DMS53 treated with DMSO at 0.1 percent for 48 hours (cell line): ENCODE measurements around the gene CCDC102A.
A peak's percentile ranks its signal among the peaks of the same experiment; 100 is the strongest.
"Not testable (repeated sequence)": the region's sequence is repeated elsewhere in the genome, so short reads cannot be mapped to it uniquely, and the experiment has no call there.

Source experiments
- DNase-seq: peaks from one replicate; lab custom pipeline; 2025; ENCODE audit not compliant: unreplicated experiment; lab: John Stamatoyannopoulos, UW

CCDC102A gene

DNA sequence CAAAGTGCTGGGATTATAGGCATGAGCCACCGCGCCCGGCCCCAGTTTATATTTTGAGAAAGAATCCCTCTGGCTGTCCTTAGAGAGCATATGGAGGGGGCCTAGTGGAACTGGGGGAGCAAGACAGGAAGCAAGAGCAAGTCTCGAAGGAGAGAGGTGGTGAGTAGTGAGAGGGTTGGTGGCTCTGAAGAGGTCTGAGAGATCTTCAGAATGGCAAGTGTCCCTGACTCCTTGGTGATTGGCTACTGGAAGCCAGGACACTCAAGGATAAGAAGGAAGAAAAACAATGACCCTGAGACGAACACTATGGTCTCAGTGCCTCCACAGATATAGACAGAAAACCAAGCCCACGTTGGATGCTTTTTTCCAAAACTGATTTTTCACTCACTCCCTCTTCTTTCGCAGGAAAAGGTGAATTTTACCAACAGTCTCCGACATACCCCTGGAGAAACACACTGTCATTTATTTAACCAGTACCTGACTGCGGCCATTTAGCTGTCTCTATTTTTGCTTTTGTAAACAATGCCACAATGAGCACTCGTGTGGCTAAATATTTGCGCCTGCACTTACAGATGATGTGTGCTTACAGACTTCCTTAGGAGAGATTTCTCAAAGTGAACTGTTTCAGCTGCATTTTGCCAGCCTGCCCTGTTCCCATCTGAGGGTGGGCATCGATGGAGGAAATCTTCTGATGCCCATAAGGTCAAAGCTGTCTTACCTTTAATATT, 34.2 kb downstream of the CCDC102A start:
- peak; percentile 76 for DNase-seq

DNA sequence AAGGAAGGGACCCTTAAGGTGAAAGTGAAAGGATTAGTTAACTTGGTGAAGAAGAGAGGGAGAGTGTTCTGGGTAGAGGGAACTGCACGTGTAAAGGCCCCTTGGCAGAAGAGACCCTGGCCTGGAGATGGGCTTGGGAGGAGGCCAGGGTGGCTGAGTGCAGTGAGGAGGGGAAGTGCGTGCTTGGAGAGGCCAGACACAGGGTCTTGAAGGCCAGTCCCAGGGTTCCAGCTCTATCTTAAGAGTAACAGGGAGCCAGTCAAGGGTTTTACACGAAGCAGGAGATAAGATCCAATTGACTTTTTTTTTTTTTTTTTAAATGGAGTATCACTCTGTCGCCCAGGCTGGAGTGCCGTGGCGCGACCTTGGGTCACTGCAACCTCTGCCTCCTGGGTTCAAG, 34.9 kb downstream of the CCDC102A start:
- DNase-seq = no peak

DNA sequence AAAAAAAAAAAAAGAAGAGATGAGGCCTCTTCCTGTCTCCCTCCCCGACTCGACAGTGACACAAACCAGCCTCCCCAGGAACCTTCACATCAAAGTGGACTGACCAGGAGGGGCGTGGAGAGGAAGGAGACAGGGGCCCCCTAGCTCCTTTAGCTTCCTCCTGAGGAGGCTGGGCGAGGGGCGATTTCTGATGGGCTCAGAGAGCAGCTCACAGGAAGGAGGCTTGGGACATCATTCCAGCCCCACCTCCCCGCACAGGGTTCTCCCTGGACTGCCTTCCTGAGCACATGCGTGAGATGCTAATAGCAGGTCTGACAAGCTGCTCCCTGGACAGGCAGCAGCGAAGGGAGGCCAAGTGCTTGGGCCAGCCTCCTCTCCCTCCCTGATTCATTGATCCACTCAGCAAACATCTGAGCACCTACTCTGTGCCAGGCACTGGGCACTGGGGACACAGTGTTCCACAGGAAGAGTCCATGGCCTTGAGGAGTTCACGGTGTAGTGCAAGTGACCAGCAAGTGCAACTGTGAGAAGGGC, 35.7 kb downstream of the CCDC102A start:
- no peak for DNase-seq

DNA sequence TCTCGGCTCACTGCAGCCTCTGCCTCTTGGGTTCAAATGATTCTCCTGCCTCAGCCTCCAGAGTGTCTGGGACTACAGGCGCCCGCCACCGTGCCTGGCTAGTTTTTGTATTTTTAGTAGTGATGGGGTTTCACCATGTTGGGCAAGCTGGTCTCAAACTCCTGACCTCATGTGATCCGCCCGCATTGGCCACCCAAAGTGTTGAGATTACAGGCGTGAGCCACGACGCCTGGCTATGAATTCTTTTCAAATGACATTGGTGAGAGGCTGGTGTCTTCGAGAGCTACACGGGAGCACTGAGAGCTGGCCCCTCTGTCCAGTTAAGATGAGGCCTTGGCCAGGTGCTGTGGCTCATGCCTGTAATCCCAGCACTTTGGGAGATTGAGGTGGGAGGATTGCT, 36.4 kb downstream of the CCDC102A start:
- DNase-seq = not testable (repeated sequence)

DNA sequence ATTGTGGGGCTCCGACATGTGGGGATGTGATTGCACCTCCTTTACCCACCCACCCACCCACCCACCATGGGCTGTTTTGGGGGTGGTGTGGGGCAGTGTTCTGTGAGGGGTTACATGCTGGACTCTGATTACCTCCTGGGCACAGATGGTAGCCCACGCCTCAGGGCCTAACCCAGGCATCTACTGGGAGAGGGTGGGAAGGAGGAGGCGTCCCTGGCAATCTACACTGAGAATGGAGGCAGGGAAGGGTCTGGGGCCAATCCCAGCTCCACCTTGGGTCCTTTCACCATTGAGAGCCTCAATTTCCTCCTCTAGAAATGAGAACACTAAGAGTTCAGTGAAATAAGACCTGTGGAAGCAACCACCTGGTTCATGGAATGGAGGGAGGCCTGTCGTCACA, 38.3 kb downstream of the CCDC102A start:
- DNase-seq = no peak

DNA sequence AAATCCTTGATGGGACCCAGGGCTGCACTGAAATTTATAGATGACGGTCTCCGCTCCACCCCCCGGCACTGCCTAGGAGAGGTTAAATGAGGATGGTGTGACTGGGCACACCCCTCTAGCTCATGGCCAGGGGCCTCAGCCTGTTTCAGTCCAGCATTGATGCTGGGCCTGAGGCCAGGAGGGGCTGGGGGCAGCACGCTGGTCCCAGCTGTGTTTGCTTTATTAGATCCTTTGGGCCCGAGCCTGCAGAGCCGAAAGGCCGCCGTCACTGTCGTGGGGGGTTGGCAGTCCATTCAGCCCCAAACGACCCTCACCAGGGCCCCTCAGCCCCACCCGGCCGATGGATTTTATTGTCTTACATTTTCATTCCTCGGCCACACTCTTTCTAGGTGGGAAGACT, 39.2 kb downstream of the CCDC102A start:
- DNase-seq = no peak

DNA sequence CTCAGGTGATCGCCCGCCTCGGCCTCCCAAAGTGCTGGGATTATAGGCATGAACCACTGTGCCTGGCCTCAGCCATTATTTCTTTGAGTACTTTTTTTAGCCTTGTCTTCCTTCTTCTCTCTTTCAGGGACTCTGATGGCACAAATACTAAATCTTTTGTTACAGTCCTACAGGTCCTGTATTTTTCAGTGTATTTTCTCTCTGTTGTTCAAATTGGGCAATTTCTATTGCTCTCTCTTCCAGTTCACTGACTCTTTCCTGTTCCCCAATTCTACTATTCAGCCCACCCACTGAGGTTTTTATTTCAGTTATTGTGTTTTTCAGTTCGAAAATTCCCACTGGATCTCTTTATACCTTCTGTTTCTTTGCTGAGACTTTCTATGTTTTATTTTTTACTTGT, 42.6 kb downstream of the CCDC102A start:
- DNase-seq = no peak

DNA sequence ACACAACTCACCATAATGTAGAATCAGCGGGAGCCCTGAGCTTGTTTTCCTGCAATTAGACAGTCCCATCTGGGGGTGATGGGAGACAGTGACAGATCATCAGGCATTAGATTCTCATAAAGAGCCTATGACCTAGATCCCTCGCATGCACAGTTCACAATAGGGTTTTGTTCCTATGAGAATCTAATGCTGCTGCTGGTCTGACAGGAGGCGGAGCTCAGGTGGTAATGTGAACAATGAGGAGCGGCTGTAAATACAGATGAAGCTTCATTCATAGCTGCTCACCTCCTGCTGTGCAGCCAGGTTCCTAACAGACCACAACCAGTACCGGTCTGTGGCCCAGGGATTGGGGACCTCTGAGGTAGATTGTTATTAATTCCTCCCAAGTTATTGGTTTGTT, 47.1 kb downstream of the CCDC102A start:
- DNase-seq = no peak

DNA sequence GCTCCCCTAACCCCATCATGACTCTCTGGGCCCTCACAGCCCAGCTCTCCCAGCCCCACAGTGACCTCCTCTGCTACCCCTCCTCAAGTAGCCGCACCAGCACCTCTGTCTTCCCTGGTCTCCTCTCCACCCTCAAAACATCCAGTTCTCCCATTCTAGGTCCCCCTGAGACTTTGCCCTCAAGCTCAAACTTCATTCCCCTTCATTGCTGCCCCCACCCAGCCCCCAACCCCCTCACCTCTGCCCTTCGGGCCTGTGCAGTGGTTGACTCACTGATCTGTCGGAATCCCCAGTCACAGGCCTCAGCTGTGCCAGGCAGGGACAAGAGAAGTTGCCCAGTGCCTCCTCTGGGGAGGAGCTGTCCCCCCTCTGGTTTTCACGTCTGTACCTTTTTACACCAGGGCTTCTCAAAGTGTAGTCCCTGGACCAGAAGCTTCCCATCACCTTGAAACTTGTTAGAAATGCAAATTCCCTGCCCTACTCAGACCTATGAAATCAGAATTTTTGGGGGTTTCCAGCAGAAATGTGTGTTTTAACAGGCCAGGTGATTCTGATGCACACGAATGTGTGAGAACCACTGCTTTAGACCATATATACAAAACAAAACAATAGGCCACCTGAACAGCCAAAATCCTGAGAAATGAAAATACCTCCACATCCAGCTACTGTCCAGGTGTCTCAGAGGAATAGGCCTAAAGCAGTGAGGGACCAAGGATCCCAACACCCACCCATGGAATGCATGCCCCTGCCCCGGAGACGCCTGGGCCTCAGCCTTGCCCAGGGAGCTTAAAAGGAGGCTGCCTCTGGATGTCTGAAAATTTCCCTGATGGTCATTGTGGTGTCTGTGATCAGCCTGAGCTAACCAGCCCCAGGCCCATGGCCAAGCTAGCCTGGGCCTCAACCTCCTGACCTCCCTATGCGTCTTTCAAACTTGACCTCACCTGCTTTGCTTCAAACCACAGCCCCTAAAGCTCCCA, 49.2 kb downstream of the CCDC102A start:
- no peak for DNase-seq

DNA sequence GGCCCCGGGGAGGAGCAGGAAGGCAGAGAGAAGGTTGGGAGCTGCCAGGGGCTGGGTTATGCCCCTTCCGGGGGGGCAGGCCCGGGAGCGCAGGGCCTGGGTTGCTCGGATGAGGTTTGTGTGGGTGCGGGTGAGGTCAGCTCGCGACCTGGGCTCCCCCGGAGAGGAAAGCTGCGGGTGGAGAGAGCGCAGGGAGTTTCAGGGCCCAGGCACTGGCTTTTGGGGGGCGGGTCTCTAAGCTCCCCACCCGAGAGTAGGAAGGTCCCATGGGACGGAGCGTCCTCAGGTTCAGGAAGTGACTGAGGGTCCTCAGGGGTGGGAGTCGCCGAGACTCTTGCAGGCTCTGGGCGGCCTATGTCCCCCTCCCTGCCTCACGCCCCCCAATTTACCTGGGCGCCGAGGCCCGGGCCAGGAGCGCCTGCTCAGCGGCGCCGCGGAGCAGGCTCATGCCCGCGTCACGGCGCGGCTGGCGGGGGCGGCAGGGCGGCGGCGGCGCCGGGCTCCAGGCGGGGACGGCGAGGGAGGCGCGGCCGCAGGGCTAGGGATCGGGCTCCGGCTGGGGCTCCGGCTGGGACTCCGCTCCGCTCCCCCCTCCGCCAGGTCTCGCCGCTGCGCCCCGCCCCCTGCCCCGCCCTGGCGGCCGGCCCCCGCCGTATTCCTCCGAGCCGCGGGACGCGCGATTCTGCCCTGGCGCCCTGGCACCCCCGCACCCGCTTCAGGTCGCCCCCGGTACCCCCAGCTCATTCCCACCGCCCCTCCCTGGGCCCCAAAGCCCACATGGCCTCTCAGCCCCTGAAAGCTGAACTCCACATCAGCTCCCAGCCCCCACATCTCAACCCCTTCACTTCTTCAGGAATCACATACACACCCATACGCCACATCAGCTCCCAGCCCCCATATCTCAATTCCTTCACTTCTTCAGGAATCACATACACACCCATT, 50.2 kb downstream of the CCDC102A start, which contains the start of gene DOK4:
Gene DOK4 (minus strand): TSS at position 578 of the 942 bp plus-strand sequence. CDS start 6,986 bp downstream, outside the sequence.
- peak; percentile 55 for DNase-seq

DNA sequence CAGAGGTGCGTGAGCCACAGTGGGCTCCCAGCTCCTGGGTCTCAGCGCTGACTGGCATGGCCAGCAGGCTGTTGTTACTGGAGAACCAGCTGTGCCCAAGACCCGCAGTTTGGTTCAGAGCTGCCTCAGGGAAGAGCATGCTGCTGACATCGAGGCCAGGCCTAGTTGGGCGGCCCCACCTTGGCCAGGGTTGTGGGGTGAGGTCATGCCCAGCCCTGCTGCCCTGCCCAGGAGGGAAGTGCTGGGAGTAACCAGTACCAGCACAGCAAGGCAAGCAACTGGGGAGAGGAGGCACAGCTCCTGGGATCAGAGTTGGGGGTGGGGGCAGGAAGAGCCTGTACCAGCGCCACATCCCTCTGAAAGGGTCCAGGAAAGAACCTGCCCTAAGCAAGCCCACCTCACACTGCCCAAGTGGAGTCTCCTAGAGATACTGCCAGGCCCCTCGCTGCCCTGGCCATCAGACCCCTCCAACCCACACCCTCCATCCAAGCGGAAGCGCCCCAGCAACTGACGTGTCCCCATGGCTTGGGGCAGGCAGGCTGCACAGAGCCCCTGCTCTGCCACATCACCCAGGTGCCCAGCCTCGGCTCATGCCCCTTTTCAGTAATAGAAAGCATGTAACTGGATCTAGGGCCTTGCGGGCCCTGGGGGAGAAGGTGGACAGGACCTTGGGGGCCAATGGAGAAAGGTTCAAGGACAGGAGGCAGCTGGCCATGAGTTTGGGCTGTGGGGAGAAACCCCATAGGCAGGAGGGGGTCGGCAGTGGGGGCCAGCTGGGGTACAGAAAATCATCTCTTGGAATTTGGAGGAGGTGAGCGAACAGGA, 51.1 kb downstream of the CCDC102A start:
- DNase-seq = no peak

DNA sequence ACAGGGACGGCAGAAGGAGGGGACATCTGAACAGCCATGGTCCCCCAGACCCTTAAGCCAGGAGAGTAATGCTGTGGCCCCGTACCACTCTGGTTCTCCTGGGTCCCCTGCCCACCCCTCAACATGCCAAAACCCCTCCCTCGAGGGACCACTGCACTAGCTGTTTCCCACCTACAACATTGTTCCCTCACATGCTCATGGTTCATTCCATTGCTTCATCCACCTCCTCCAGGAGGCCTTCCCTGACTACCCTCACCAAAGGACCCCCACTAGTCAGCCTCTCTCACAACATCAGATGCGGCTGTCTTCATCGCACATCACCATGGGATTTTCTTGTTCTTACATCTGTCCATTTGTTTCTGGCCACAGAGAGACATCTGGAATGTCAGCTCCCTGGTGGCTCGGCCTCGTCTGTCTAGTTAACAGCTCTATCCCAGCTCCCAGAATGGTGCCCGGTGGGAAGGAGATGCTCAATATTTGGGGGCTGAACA, 51.8 kb downstream of the CCDC102A start:
- no peak for DNase-seq

DNA sequence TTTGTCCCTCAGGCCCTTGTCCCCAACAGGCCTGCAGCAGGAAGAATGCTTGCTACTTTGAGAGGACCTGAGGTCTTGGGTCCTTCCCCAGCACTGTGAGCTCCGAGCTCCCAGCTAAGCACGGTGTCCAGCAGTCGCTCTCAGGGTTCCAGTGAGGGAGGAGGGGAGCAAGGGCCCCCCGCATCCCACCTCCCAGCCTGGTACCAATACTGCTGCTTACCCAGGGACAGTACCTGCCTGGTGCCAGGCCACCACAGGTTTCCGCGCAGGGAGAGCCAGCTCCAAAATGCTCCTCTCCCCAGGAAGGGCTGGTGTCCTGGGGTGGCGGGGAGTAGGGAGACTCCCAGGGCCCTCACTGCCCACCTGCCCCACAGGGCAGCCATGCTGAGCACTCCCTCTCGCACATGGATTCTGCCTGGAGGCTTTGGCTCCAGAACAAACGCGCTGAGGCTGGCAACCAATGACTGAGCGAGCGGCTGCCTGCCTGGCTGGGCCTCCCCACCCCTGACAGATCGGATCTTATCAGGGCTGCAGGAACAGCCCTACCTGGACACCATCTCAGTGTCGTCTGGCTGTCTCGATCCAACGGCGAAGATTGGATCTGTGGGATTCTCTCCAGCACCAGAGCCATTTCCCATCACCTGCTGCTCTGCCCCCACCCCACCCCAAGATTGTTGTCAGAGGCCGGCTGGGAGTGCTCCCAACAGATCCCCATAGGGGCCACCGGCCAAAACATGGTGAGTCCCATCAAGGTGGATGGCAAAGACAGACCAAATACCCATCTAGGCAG, 52.5 kb downstream of the CCDC102A start:
- no peak for DNase-seq

DNA sequence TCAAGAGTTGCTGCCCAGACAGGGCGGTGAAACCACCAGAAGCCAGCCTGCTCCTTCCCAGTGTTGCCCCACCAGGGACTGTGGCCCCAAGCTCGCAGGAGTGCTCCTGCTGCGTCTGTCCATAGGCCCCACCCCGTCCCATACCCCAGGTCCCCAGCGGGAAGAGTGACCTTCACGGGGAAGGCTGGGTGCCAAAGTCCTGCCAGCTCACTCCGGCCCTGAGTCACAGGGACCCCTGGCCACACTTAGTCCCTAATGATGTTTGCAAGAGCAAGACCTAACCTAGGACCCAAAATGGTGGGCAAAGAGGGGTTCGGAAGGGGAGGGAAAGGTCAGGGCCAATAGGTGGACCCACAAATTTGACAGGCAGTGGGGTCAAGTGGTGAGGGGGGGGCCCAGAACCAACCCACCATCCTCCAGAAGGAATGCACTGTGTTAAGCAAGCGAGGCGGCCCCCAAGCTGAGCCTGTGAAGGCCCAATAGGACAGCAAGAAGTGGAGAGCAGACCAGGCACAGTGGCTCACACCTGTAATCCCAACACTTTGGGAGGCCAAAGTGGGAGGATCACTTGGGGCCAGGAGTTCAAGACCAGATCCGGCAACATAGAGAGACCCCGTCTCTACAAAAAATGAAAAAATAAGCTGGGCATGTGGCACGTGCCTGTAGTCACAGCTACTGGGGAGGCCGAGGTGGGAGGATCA, 53.4 kb downstream of the CCDC102A start:
- DNase-seq = no peak

DNA sequence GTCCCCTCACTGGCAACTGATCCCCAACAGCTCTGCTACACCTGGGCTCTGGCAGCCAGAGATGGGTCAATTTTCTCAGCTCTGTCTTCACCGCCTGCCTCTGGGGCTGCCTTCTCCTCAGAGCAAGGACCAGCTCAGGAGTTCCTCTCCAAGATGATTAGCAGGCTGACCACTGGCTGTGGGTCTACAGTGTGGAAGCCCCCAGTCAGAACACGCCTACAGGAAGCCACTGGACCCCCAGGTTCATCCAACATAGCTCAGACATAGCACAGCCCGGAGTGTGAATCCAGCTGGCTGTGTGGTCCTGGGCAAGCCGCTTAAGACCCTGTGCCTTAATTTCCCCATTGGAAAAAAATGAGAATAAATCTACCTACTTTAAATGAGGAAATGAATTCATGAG, 55.0 kb downstream of the CCDC102A start:
- no peak for DNase-seq

DNA sequence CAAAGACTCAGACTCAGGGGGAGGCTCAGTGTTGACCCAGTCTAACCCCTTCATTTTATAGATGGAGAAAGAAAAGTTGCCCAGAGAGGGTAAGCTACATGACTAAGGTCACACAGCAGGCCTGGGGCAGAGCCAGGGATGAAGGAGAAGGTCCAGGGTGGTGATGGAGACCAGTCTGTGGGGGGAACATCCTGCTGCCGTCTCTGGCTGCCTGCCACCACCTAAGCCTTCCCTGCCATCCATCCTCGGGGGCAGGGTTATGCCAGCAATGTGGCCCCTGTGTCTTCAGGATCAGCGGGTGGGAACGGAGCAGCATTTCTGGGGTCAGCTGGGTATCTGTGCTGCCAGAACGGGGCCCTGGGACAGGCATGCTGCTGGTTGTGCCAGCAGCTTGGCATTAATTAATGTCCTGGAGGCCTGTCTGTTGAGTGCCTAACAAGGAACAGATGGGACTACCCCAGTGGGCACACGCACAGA, 55.6 kb downstream of the CCDC102A start:
- DNase-seq = no peak

DNA sequence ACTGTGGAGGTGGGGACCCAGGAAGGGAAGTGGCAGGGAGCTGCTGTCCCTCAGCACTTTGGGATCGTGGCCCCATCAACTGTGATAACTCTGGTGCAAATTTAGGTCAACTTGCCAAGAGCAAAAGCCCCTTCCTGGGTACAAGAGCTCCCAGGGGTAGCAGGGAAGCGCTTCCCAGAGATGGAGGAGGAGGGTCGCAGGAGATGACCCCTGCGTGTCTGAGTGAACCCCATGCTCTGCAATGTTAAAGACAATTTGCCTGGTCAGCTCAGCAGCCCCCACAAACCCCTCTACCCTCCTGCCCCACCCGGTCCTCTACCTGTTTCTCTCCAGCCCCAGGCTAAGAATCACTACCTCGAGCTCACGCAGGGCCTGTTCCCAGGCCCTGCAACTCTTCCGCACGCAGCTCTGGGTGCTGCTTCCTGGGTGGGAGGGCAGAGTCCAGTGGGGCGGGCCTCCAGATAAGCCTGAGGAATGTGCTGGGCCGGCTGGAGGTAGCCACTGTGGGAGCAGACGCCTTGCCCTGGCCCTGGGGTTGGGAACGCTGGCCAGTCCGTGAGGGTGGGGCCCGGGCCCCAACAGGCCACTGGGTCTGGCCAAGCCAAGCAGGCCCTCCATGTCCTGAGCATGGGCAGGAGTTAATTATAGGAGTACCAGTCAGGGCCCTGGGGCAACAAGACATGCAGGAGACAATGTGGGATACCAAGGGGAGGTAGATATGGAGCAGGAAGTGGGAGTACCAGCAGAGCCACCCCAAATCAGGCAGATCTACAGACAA, 56.2 kb downstream of the CCDC102A start:
- no peak for DNase-seq
